RWPE1 (cell line): ENCODE data around the gene CACNA1S.

Experiments
- CTCF ChIA-PET: fragments of 350-600 bp; sonication (Branson Sonifier 250); formaldehyde crosslinking; extraction: SDS; loops from one replicate; lab custom pipeline; 2021; lab: Yijun Ruan, JAX
- POLR2A ChIA-PET: fragments of 400-600 bp; formaldehyde crosslinking; extraction: SDS; loops from one replicate; lab custom pipeline; 2020; ENCODE audit warnings: antibody characterized with exemption; ENCODE audit not compliant: low non-redundant PET; lab: Yijun Ruan, JAX
- DNase-seq: peaks from one replicate; pipeline ENCODE4 v3.0.0; 2012; ENCODE audit warnings: low spot score
- H3K27ac ChIP-seq: fragments of 450-650 bp; 2 replicates; pipeline ENCODE4 v1.5.1; 2017
- CTCF ChIP-seq: fragments of 450-650 bp; conservative IDR thresholded peaks from 2 replicates; pipeline ENCODE4 v1.5.1; 2017; ENCODE audit warnings: low read depth, mild to moderate bottlenecking

CACNA1S gene

GRCh38 chr1:201008666-201009360 is 103.4 kb downstream of the CACNA1S start:
- POLR2A ChIA-PET: no interaction called here
- H3K27ac ChIP-seq: no peak overlapping the region
- CTCF ChIA-PET: interaction anchor here (1.0 to 1.4 kb wide), 3 partner anchors 12 to 34 kb away, joined by 4 read pairs; no protein-coding TSS in a partner anchor
- DNase-seq: no peak
- TF ChIP-seq CTCF: no peak

GRCh38 chr1:201007481-201007880 is 104.7 kb downstream of the CACNA1S start:
- ChIA-PET POLR2A (no interaction called here), CTCF (no interaction called here)
- no peak overlapping the region for H3K27ac ChIP-seq
- no peak for TF ChIP-seq CTCF
- DNase-seq: no peak

GRCh38 chr1:201006450-201006849 is 105.8 kb downstream of the CACNA1S start:
- CTCF ChIA-PET: no interaction called here
- no peak for TF ChIP-seq CTCF
- H3K27ac ChIP-seq: no peak overlapping the region
- DNase-seq: no peak
- POLR2A ChIA-PET: no interaction called here

GRCh38 chr1:201004732-201005131 is 107.5 kb downstream of the CACNA1S start:
- no peak overlapping the region for H3K27ac ChIP-seq
- no peak for TF ChIP-seq CTCF
- POLR2A ChIA-PET: no interaction called here
- CTCF ChIA-PET: interaction anchor here (0.8 kb wide), 1 partner anchor 19 kb away, joined by 3 read pairs; the partner anchor contains the start of gene KIF21B
- no peak for DNase-seq

GRCh38 chr1:201004154-201004553 is 108.1 kb downstream of the CACNA1S start:
- DNase-seq: no peak
- ChIA-PET POLR2A (no interaction called here), CTCF (interaction anchor here (0.8 kb wide), 1 partner anchor 19 kb away, joined by 3 read pairs; the partner anchor contains the start of gene KIF21B)
- no peak overlapping the region for H3K27ac ChIP-seq
- TF ChIP-seq CTCF: no peak

GRCh38 chr1:201002510-201002909 is 109.7 kb downstream of the CACNA1S start:
- no peak for TF ChIP-seq CTCF
- ChIA-PET CTCF (no interaction called here), POLR2A (no interaction called here)
- DNase-seq: no peak
- H3K27ac ChIP-seq: no peak overlapping the region
